Measurements from ENCODE around the gene USP10.

USP10 gene

GRCh38 chr16:84786605-84787262, 86.9 kb downstream of the USP10 start:
- in situ Hi-C loops (cut with HindIII; ENCODE audit: low pct_unique_long_range_greater_than_20kb, low sequenced_read_pairs), result no loop called here
- TF ChIP-seq JUND (IDR thresholded peaks at IDR 0.05; ENCODE audit: low read depth), result no peak
- DNase-seq (ENCODE audit: low read depth in 1 of 2, low spot score in 1 of 2), result no peak

DNA sequence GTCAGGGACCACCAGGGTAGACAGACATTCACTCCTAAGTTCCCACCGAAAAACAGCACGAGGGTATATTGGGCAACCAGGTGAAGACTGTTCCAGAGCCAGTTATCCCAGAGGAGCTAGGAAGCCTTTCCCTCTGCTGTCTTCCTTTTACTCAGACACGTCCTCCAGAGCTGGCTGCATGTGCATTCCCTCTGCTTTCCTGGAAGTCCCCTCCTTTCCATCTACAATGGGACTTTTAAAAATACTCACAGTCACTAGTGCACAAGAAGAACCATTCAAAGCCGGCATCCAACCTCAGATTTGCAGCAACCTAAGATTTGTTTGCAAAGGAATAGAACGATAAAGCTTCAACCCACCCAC, 87.4 kb downstream of the USP10 start:
- DNase-seq (ENCODE audit: low read depth in 1 of 2, low spot score in 1 of 2), result no peak
- TF ChIP-seq JUND (IDR thresholded peaks at IDR 0.05; ENCODE audit: low read depth), result no peak
- in situ Hi-C loops (cut with HindIII; ENCODE audit: low pct_unique_long_range_greater_than_20kb, low sequenced_read_pairs), result no loop called here

- no peak for TF ChIP-seq JUND (IDR thresholded peaks at IDR 0.05; ENCODE audit: low read depth)
- no peak for DNase-seq (ENCODE audit: low read depth in 1 of 2, low spot score in 1 of 2)
Observed at GRCh38 chr16:84788920-84789391, 89.2 kb downstream of the USP10 start.

GRCh38 chr16:84789431-84789830, 89.6 kb downstream of the USP10 start:
- TF ChIP-seq JUND (IDR thresholded peaks at IDR 0.05; ENCODE audit: low read depth), result no peak
- DNase-seq (ENCODE audit: low read depth in 1 of 2, low spot score in 1 of 2), result no peak
- in situ Hi-C loops (cut with HindIII; ENCODE audit: low pct_unique_long_range_greater_than_20kb, low sequenced_read_pairs), result no loop called here

More at GRCh38 chr16:84788920-84789391, 89.2 kb downstream of the USP10 start:
- in situ Hi-C loops (cut with HindIII; ENCODE audit: low pct_unique_long_range_greater_than_20kb, low sequenced_read_pairs), result no loop called here

DNA sequence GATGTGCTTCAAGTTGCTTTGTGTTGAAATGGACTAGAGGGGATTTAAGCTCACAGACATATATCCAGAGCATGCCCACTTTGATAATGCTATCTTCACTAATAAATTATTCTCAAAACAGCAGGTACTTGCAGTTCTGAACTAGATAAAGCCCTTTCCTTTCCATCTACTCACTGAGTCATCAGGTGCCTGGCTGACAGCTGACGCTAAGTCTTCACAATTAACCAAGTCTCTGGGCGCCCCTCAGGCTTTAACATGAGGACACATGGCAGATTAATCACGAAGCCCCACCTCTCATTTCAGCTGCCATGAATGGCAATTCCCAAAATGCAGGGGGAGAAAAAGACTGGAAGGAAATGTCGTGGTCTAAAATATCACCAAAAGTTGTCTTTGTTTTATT, 90.5 kb downstream of the USP10 start:
- in situ Hi-C loops (cut with HindIII; ENCODE audit: low pct_unique_long_range_greater_than_20kb, low sequenced_read_pairs), result no loop called here
- no peak for DNase-seq (ENCODE audit: low read depth in 1 of 2, low spot score in 1 of 2)

GRCh38 chr16:84791088-84791487, 91.3 kb downstream of the USP10 start:
- no peak for DNase-seq (ENCODE audit: low read depth in 1 of 2, low spot score in 1 of 2)
- no peak for TF ChIP-seq JUND (IDR thresholded peaks at IDR 0.05; ENCODE audit: low read depth)
- in situ Hi-C loops (cut with HindIII; ENCODE audit: low pct_unique_long_range_greater_than_20kb, low sequenced_read_pairs), result no loop called here

More for the DNA sequence above, 90.5 kb downstream of the USP10 start:
- no peak for TF ChIP-seq JUND (IDR thresholded peaks at IDR 0.05; ENCODE audit: low read depth)

GRCh38 chr16:84791501-84791900, 91.7 kb downstream of the USP10 start:
- in situ Hi-C loops (cut with HindIII; ENCODE audit: low pct_unique_long_range_greater_than_20kb, low sequenced_read_pairs), result no loop called here
- no peak for TF ChIP-seq JUND (IDR thresholded peaks at IDR 0.05; ENCODE audit: low read depth)
- DNase-seq (ENCODE audit: low read depth in 1 of 2, low spot score in 1 of 2), result no peak

GRCh38 chr16:84794186-84794585, 94.4 kb downstream of the USP10 start:
- in situ Hi-C loops (cut with HindIII; ENCODE audit: low pct_unique_long_range_greater_than_20kb, low sequenced_read_pairs), result no loop called here
- no peak for TF ChIP-seq JUND (IDR thresholded peaks at IDR 0.05; ENCODE audit: low read depth)
- DNase-seq (ENCODE audit: low read depth in 1 of 2, low spot score in 1 of 2), result no peak

DNA sequence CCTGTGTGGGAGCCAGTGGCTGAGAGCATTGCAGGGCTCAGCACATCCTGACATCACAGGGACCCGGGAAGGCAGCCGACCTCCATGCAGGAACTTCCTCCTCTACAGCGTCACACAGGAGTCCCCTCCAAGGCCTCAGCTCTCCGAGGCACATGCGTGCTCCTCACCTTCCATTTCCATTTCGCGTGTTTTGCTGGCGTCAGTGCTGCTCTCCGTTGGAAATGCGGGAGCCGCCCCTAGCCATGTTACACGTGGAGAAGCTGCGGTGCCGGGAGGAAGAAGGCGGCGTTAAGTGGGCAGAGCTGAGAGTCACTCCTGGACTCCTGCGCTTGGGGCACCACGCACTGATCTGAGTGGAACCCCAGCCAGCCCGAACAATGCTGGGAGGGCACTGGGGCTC, 94.8 kb downstream of the USP10 start:
- DNase-seq (ENCODE audit: low read depth in 1 of 2, low spot score in 1 of 2), result no peak
- no peak for TF ChIP-seq JUND (IDR thresholded peaks at IDR 0.05; ENCODE audit: low read depth)
- in situ Hi-C loops (cut with HindIII; ENCODE audit: low pct_unique_long_range_greater_than_20kb, low sequenced_read_pairs), result no loop called here

DNA sequence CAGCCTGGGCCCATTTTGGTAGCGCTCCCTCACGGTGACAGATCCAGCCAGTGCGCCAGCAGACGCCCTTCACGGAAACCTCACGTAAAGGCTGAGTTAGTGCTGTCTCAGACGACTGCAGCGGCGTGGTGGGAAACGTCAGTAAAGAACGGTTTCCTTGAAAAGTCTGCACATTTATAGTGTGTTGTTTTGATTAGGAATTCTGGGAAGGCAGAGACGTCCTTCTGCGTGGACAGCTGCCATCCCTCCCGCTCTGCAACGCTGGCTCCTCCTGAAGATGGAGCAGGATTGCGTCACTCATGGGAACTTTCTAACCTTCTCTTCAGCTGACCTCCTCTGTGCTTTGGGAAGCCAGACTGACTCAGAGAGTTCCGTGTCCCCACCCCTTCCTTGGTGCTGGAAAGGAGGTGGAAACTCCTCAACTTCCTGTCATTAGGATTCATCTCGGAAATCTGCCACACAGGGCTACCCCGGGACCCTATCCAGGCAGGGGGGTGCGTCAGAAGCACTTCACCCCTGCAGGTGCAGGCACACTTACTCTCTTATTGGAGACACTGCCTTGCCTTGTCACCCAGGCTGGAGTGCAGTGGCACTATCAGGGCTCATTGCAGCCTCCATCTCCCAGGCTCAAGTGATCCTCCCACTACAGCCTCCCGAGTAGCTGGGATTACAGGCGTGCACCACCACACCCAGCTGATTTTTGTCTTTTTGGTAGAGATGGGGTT, 95.7 kb downstream of the USP10 start:
- no peak for TF ChIP-seq JUND (IDR thresholded peaks at IDR 0.05; ENCODE audit: low read depth)
- in situ Hi-C loops (cut with HindIII; ENCODE audit: low pct_unique_long_range_greater_than_20kb, low sequenced_read_pairs), result no loop called here
- DNase-seq (ENCODE audit: low read depth in 1 of 2, low spot score in 1 of 2), result no peak

GRCh38 chr16:84800158-84800978, 100.6 kb downstream of the USP10 start:
- DNase-seq (ENCODE audit: low read depth in 1 of 2, low spot score in 1 of 2), result no peak
- no peak for TF ChIP-seq JUND (IDR thresholded peaks at IDR 0.05; ENCODE audit: low read depth)
- in situ Hi-C loops (cut with HindIII; ENCODE audit: low pct_unique_long_range_greater_than_20kb, low sequenced_read_pairs), result no loop called here

GRCh38 chr16:84803146-84803545, 103.3 kb downstream of the USP10 start:
- no peak for TF ChIP-seq JUND (IDR thresholded peaks at IDR 0.05; ENCODE audit: low read depth)
- DNase-seq (ENCODE audit: low read depth in 1 of 2, low spot score in 1 of 2), result no peak
- in situ Hi-C loops (cut with HindIII; ENCODE audit: low pct_unique_long_range_greater_than_20kb, low sequenced_read_pairs), result no loop called here

GRCh38 chr16:84804326-84804725, 104.5 kb downstream of the USP10 start:
- in situ Hi-C loops (cut with HindIII; ENCODE audit: low pct_unique_long_range_greater_than_20kb, low sequenced_read_pairs), result no loop called here
- TF ChIP-seq JUND (IDR thresholded peaks at IDR 0.05; ENCODE audit: low read depth), result no peak
- DNase-seq (ENCODE audit: low read depth in 1 of 2, low spot score in 1 of 2), result no peak
